HG02870 (cell line): Measurements from ENCODE around the gene PEX14.

Source experiments
- ATAC-seq: cut with Tn5 transposase; IDR thresholded peaks from one replicate; pipeline ENCODE4 v1.9.1; 2021; ENCODE audit warnings: mild to moderate bottlenecking, moderate library complexity; ENCODE audit not compliant: unreplicated experiment

PEX14 gene

DNA sequence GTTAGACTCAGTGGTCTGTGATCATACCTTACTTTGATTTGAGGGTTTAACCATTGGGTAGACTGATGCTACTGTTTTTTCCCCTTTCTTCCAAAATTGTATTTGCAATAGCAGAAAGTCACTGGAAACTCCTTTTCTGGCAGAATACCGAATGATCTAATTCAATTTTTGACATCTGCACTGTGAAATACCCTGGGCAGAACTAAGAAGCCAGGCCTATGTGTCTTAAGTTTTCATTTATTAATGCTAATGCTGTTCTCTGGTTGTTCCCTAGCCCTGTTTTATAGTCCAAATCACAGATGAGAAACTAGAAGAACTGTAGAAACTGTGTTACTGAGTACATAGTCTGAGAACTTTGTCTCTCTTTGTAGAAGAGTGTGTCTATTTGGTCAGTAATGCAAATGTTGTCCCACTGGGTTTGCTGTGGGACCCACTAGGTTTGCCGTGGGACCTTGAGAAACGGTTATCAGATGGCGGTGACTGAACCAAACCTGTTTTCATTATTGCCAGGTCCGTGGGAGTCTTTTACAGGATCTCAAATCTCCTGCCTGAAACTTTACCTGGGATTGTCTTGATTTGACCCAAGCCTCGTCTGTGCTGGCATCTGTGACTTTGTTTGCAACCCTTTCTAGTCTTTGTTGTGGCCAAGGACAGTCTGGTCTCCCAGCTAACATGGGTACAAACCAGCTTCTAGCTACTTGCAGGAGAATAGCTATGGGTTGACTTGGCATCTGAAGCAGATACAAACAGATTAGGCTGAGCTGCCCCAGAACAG lies 41.4 kb downstream of the PEX14 start:
- ATAC-seq, result no peak

DNA sequence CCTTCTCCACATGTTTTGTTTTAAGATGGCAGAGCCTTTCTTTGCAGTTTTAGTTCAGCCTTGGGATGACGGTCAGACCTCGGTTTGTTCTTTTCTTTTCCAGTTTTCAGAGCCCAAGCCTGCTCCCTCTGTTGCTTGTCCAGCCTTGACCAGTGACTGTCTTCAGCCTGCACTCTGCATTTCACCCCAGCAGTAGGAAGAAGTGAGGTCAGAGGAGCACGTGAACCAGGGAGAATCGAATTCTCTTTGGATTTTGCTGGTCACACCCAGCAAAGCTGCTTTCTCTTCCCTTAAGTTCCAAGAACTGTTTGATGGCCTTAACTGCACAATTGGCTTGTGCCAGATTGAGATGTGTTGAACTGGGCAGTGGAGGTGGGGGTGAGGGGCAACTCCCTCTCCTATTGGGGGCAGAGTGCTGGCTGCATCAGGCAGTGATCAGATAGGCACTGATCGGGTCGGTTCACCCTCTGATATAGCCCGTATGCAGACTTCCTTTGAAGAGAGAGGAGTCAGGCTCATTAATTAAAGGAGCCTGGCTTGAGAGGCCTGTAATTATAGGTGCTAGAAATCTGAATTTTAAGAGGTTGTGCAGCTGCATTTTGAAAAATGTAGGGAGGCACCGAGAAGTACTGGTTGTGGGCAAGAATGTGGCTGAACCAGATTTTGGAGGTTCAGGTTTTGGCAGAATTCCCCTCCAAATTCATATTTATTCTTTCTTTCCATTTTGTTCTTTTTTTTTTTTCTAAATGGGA lies 42.4 kb downstream of the PEX14 start:
- no peak for ATAC-seq

DNA sequence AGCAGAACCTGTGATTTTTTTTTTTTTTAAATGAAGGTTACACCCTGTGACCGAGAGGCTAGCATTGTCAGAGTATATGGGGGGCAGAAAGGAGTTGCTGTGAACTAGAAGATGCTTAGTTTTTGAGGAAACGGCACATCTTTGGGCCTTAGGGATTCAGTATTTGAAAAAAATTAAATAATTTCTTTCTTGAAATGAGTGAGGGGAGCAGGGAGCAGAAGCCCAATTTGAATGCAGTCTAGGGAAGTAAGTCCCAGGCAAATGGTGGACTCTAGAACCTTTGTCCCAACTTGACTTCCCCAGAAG lies 42.9 kb downstream of the PEX14 start:
- ATAC-seq, result no peak

DNA sequence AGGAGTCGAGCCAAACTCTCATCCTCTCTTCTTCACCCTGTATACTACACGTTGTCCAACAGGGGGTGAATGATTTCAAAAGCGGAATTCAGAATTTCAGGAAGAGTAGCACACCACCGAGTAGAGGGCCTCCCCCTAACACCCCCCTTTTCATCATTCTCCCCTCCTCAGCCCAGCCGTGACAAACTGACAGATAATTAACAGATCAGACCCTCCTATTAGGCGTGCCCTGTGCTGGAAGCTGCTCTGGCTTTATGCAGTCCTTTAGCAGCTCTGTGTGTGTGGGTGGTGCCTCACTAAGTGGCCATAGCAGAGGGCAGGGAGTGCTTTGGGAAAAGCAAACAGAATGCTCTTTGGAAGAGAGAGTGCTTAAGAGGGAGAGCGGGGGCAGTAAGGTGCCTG lies 44.3 kb downstream of the PEX14 start:
- ATAC-seq, result no peak

DNA sequence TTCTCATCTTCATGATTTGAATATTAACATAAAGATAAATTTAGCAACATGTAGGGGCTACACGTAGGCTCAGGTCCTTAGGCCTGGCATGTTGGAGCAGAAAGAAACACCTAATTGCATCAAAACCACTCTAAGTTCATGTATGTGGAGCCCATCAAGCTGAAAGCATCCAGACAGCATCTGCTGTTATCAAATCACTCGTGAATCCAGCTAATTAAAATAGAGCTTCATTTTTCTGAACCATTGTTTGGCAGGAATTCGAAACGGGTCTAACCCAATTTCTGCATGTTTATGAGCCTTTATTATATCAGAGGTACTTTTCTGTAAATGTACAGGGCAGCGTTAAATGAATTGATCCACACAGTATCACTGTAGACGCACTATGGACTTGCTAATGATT lies 45.7 kb downstream of the PEX14 start:
- ATAC-seq, result no peak

DNA sequence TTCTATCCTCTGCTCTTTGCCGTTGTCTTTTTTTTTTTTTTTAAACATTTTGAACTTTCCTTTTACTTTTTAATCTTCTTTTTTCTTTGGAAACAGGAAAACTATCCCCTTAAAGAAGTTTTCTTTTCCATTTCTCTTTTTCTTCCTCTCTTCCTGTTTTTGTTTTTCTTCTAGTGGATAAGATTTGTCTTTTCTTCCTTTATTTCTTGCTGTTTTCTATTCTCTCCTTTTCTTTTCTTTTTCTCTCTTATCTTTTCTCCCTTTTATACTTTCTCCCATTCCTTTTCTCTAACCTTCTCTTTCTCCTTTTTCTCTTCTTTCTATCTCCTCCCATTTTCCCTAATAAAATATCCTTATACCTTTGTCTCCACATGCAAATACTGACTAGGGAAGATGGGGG lies 46.2 kb downstream of the PEX14 start:
- ATAC-seq, result no peak

DNA sequence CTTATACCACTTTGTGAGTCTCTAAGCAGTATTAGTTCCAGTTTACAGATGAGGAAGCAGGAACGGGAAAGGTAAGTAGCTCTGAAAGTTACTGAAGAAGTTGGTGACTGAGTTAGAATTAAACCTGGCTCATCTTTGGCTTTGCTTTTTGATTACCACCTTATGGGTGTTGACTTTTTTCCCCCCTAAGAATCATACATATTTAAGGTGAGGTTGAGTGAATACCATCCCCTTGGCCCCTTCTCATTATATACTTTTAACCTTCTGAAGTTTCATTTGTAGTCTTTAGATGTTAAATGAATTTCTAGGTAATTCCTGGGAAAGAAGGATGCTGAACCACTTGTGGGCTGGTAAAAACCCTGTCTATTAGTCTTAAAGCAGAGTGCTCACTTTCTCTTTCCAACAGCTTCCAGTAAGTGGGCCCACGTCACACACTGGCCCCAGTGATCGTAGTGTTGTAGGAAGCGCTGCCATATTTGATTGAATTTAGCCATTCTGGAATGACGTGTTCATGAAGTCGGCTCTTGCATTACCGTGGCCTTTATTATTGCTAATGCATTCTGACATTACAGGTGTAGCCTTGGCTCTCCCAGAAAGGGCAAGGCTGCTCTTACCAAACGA lies 46.9 kb downstream of the PEX14 start:
- ATAC-seq, result no peak

DNA sequence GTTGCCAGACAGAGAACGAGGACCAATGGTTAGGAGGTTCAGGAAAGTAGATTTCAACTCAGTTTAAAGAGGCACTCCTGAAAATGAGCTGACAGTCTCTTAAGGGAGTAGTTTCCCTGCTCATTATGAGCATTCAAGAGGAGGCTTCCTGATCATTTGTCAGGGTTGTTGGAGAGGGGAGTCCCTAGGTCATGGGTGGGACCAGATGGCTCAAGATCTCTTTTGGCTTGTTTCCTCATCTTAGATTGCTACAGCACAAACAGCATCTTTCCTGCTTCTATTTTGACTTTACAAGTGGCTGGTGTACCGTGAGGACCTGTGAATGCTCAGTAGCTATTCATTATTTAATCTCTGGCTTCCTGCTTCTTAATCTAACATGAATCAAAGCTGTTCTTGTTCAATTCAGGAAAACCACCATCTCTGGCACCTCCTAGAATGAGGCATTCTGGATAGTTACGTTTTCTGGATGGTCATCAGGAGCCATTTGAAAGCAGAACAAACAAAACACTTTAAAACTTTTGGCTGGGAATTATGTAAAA lies 47.6 kb downstream of the PEX14 start:
- ATAC-seq, result no peak

DNA sequence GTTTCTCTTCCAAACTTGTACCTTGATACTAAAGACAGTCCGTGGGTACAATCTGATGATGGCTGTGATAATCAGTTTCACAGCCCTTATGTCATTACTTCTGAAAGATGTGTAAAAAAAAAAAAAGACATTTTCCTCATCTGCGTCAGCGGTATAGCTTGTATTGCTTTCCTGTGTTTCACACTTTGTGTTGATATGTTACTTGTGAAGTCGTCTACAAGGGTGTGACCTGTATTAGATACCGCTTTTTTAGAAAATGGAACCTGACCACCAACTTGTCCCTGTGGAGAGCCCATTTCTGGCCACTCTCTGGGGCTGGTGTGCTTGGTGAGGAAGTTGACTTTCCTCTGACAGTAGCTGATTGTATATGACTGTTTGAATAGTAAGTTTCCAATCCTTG lies 50.5 kb downstream of the PEX14 start:
- ATAC-seq, result no peak

DNA sequence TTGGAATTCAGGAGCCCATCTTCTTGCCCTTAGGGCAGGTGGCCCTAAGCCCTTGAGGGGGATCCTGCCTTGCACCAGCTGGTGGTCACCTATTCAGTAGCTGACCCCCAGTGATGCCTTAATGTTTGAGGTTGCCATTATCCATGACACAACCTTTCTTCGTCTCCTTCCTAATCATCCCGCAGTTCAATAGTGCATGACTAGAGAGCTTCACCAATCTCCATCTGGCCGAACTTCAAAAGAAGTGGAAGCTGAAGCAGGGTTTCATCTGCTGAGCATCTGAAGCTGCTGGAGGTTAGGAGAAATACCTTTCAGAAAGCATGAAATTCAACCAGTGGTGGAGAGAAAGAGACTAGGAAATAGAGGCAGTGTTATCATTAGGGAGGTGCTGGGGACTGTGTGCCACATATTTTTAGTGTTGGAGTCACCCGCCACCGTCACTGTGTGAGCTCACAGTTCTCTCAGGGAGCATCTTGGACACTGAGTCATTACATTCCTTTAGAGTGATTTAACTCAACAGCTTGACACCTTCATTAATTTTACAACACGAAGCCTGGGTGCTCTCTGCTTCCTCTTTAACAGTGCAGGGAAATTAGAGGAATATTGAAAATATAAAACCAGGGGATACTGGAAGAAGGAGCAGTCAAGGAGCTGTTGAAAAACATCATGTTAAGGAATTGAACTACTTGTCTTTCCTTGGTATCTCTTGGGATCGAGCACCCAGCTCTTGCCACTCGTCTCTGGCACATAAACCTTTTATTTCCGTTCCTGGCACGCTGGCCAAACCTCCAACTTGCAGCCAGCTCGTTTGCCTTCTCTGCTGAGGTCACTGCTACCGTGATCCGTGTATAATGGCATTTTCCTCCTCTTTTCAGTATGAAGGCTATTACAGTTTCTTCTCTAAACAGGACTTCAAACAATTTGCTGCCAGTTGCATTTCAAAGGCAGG lies 53.6 kb downstream of the PEX14 start:
- ATAC-seq, result no peak

DNA sequence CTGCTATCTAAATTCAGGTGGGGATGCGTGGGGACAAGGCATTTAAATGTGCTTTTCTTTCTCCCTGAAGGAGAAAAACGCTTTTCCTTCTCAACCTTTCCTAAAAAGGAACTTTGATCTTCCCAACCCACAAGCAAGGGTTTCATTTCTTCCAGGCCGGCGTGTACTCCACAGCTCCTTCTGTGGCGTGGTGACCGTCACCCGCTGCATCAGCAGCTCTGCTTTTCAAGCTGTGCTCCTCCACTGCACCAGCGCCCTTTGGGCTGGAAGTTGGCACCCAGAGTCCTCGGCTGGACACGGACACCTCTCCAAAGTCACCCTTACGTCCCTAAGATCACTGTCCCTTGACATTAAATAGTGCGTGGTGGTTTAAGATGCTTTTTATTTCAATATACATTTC lies 54.3 kb downstream of the PEX14 start:
- no peak for ATAC-seq

DNA sequence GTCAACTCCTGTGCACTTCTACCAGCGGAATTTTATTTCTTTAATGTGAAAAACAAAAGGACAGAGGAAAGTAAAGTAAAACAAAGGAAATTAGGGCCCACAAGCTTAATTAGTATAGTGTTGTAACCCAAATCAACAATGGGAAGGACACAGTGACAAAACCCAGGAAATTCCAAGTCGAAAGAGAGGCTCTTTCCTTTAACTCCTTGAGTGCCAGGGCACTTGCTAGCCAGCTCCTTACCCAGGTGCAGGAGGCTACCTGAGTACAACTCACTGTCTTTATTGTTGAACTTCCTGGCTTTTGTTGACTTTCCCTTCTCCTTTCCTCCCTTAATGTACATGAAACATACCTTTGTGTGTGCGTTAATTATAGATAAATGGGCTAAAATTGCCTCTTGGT lies 55.0 kb downstream of the PEX14 start:
- no peak for ATAC-seq

DNA sequence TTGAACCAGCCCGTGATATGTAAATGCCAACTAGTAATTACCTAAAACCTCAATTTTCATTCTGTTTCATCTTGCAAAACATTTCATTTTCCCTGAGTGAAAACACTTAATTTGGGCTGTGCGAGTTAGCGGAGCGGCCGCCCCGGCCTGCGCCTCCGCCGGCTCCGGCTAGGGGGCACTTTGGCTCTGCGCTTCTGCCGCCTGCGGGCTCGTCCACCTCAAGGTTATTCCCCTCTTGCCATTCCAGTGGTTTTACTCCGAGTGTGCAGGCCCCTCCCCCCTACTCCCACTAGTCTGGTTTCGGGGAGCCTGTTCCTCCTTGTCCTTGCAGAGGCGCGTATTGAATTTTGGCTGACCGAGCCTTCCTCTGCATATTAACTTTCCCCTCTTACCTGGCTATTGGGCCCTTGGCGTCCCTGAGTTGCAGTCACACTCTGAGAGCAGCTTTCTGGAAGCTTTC lies 55.6 kb downstream of the PEX14 start:
- no peak for ATAC-seq

DNA sequence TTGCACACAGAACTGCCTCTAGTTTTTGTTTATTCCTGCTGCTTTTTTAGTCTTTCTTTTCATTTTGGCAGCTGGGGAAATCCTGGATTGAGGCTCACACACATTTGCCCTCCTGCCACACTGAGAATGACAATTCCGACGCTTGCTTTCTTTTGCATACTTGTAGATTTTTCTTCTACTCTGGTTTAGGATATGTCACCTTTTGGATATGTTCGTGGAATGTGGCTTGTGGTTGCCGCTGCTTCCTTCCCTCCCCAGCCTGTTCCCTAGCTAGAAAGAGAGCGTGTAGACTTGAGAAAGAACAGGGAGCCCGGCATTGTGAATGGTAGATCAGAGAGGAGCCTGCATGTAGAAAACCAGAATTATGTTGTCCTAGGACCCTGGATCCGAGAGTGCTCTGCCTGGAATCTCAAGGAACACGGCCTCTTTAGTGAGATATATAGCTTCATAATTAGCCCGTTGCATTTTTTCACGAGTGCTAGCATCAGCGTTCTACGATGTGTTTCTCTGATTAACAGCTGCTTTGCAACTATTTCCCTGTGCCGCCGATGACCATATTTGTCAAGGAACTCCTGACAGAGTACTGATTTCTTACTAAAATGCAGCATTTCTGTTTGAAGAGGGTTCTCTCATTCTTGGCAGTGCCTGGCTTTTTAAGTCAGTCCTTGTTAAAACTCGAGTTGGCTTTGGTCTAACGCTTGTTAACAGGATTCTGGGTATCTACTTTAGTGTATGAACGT lies 56.2 kb downstream of the PEX14 start:
- ATAC-seq, result no peak

DNA sequence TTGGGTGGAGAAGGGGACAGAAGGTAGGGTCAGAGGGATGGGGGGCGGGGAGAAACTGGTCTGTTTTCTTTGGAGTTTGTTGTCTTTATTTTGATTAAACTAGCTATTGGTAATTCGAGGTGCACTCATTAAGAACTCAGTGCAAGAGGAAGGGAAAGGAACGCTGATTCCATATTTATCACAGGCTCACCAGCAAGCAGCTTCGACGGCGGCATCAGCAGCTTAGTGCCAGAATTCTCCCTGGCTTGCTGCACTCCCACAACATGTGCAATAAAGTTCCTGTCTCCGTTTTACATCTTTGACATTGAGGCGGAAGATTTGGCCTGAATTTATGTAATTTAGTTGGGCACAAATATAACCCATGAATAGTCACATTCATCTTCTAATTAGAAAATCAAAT lies 57.6 kb downstream of the PEX14 start:
- no peak for ATAC-seq

DNA sequence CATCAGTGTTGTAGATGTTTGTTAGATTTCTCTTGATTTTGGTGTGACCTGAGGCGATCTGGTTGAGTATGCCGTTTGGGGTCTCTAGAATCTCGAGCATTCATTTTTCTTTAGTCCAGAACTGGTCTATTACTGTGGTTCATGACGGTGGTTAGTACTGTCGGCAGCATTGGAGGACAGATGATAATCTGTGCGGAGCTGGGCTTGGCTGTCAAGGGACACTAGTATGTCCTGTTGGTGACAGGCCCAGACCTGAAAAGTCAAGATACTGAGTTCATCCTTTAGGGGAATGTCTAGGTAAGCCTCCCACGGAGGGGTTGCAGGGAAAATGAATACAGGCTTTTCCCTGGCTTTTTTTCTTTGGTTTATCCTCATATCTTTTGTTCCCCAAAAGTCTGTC lies 59.8 kb downstream of the PEX14 start:
- ATAC-seq, result no peak

DNA sequence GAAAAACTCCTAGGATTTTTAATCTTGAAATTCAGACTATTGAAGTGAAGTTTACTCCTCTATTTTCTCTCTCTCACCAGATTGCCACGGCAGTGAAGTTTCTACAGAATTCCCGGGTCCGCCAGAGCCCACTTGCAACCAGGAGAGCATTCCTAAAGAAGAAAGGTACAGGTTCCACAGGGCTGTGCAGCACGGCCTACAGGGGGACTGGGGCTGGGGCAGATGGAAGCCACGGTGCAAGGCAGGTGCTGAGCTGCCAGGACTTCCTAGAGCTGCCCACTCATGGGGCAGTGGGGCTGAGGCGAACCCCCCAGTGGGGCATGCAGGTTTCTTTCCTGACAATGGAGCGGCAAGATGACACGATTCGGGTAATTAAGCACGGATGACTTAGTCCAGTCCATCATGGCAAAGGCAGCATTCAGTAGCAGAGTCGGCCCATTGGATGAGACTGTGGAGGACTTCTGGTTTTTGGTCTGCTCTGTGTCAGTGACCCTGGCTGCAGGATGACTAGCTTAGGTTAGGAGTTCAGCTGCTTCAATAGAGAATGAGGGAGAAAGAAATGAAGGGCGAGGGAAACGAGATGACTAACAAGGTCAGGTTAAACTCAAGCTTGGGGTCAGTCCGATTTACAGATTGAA lies 61.5 kb downstream of the PEX14 start:
- ATAC-seq, result no peak

DNA sequence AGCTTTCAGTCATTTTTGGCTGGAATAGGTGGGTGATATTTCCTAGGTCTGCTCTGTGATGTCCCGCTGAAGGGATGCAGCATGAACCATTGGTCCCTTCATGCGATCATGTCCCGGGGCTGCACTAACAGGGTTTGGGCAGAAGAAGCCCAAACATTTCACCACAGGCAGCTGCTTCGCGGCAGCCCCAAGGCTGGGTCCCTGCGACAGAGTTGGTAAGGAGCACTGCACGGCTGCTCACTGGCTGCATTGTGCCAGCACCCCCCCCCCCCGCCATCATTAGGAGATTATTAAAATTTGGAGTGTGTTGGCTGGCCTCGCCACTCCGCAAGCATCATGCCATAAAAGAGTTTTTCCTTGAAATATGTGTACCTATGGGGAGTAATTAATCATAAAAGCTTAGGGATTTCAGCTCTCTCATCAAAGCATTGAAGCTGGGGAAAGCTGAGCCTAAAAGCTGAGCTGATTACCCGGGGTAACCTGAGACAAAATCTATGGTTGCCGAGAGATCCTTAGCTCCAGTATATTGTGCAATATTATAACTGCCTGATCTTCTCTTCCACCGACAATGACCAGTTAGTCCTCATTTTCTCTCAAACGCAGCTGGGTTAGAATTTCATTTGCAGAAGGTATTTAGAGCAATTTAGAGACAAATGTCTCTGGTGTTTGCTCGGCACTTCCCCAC lies 62.5 kb downstream of the PEX14 start:
- no peak for ATAC-seq
